Activated naive CD8-positive, alpha-beta T cell (primary cell): ENCODE data around the gene FADS3.

Experiments
- H3K27ac Mint-ChIP-seq: one replicate; pipeline ENCODE4 v1.8.0; 2021; ENCODE audit warnings: mixed read lengths
- H3K27me3 Mint-ChIP-seq: one replicate; pipeline ENCODE4 v1.8.0; 2021; ENCODE audit warnings: mixed read lengths
- H3K36me3 Mint-ChIP-seq: one replicate; pipeline ENCODE4 v1.8.0; 2021; ENCODE audit warnings: mixed read lengths
- H3K4me1 Mint-ChIP-seq: one replicate; pipeline ENCODE4 v1.8.0; 2021; ENCODE audit warnings: low read depth, mixed read lengths
- H3K4me3 Mint-ChIP-seq: one replicate; pipeline ENCODE4 v1.8.0; 2021; ENCODE audit warnings: mild to moderate bottlenecking, mixed read lengths
- H3K9me3 Mint-ChIP-seq: one replicate; pipeline ENCODE4 v1.8.0; 2021; ENCODE audit warnings: low read depth, mixed read lengths

The FADS3 gene, protein sequence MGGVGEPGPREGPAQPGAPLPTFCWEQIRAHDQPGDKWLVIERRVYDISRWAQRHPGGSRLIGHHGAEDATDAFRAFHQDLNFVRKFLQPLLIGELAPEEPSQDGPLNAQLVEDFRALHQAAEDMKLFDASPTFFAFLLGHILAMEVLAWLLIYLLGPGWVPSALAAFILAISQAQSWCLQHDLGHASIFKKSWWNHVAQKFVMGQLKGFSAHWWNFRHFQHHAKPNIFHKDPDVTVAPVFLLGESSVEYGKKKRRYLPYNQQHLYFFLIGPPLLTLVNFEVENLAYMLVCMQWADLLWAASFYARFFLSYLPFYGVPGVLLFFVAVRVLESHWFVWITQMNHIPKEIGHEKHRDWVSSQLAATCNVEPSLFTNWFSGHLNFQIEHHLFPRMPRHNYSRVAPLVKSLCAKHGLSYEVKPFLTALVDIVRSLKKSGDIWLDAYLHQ

DNA sequence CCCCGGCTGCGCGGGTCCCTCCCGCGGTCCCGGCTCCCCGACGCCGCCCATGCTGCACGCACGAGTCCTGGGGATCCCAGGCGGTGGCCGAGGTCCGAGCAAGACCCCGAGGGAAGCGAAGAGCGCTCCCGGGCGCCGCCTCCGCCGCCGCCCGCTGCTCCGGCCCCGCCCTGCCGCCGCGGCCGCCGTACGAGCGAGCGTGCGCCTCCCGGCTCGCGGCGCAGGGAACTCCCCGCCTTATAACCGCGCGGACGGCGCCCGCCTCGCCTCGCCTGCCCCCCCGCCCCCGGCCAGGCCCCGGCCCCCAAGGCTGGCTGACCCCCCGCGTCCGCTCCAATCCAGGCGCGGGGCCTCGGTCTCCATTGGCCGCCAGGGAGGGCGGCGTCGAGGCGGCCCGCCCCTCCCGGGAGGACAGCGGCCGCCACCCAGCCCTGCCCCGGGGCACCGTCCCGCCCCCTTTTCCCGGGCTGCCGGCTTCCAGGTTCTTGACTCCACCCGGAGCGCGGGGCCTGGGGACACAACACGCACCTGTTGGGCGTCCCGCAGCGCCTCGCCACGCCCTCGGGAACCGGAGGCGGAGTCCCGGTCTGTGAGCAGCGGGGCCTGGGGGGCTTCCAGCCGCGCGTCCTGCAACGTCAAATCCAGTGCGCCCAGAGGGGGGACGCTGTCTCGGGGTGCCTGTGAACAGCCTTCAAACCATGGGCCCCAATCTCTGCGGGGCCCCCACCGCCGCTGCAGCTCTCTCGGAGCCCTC, at the start of gene FADS3:
TSS of gene FADS3 (minus strand) at position 215 of the 754 bp plus-strand sequence. CDS start at position 51, 164 bp downstream.
- no peak within 1 kb of the TSS for H3K27ac Mint-ChIP-seq

DNA sequence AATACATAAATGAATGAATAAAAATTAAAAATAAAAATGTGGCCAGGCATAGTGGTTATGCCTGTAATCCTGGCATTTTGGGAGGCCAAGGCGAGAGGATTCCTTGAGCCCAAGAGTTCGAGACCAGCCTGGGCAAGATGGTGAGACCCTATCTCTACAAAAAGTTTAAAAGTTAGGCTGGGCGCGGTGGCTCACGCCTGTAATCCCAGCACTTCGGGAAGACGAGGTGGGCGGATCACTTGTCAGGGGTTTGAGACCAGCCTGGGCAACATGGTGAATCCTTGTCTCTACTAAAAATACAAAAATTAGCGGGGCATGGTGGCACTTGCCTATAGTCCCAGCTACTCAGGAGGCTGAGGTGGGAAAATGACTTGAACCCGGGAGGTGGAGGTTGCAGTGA, 49.1 kb upstream of the FADS3 start:
- Mint-ChIP-seq H3K9me3 (peaks cover 16% of the 10 kb centered on the region), H3K27ac (no peak overlapping the region), H3K4me1 (no peaks in the 10 kb centered on the region), H3K36me3 (peaks cover 9% of the 10 kb centered on the region), H3K27me3 (peaks cover 10% of the 10 kb centered on the region), H3K4me3 (no peak overlapping the region)

More for the DNA sequence above, at the start of gene FADS3:
- Mint-ChIP-seq H3K4me3 (peak within 1 kb of the TSS; percentile 79), H3K9me3 (no peaks in the 10 kb centered on the region), H3K27me3 (no peaks in the 10 kb centered on the region), H3K36me3 (no peaks in the 10 kb centered on the region), H3K4me1 (peaks cover 6% of the 10 kb centered on the region)

DNA sequence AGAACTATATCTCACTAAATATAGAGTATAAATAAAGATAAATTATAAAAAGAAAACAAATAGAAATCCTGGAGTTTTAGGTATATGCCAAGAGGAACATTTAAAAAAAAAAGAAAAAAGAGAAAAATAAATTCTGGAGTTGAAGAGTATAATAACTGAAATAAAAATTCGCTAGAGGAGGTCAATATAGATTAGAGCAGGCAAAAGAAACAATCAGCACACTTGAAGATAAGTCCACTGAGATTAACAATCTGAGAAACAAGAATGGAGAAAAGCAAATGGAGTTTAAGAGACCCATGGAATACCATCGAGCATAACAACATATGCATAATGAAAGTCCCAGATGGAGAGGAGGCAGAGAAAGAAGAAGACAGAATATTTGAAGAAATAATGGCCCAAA, 44.5 kb upstream of the FADS3 start:
- no peak overlapping the region for H3K27ac Mint-ChIP-seq
- H3K4me1 Mint-ChIP-seq, result no peaks in the 10 kb centered on the region
- no peak overlapping the region for H3K4me3 Mint-ChIP-seq
- peaks cover 13% of the 10 kb centered on the region for H3K36me3 Mint-ChIP-seq
- peaks cover 28% of the 10 kb centered on the region for H3K27me3 Mint-ChIP-seq
- H3K9me3 Mint-ChIP-seq, result peaks cover 16% of the 10 kb centered on the region

DNA sequence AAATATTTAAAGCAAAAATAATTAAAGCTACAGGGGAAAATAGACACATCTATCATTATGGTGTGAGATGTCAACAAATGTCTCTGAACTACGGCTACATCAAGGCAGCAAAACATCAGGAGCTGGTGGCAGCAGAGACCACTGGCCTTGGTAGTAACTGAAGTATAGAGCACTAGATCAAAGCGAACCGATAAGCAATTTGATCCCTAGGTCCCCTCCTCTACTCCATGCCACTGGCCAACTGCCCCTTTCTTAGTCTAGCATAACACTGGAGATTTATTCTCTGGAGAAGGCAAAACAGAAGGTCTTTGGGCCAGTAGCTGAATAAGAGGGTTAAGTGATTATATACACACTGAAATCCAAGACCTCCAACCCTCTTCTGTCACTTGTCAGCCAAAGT, 39.6 kb upstream of the FADS3 start:
- Mint-ChIP-seq H3K27ac (no peak overlapping the region), H3K4me1 (no peaks in the 10 kb centered on the region), H3K9me3 (peaks cover 2% of the 10 kb centered on the region), H3K27me3 (peaks cover 20% of the 10 kb centered on the region), H3K4me3 (no peak overlapping the region), H3K36me3 (peaks cover 4% of the 10 kb centered on the region)

DNA sequence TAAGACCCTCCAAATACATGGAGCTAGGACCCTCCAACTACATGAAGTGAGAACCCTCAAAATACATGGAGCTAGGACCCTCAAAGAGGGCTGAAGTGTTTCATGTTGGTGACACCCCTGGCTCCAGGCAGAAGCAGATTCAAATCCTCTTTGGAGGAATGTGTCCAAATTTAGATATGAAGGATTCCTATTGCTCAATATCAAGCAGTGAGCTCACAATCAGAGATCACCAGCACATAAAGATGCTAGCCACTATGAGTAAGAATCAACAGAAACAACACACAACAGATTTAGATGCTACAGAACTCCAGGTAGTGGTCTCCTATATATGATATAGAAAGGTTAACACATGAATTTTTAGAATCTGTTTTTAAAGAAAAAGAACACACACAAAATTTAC, 37.3 kb upstream of the FADS3 start:
- Mint-ChIP-seq H3K4me3 (no peak overlapping the region), H3K4me1 (no peaks in the 10 kb centered on the region), H3K36me3 (peaks cover 3% of the 10 kb centered on the region), H3K9me3 (no peaks in the 10 kb centered on the region), H3K27me3 (peaks cover 11% of the 10 kb centered on the region), H3K27ac (no peak overlapping the region)

DNA sequence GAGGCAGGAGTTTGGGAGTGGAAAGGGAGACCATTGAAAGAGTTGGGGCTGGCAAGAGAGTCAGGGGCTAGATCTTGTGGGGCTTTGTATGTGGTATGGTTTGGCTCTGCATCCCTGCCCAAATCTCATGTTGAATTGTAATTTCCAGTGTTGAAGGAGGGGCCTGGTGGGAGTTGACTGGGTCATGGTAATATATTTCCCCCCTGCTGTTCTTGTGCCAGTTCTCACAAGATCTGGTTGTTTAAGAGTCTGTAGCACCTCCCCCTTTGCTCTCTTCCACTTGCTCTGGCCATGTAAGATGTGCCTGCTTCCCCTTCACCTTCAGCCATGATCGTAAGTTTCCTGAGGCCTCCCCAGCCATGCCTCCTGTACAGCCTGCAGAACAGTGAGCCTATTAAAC, 36.2 kb upstream of the FADS3 start:
- Mint-ChIP-seq H3K4me1 (no peaks in the 10 kb centered on the region), H3K9me3 (no peaks in the 10 kb centered on the region), H3K36me3 (no peaks in the 10 kb centered on the region), H3K27ac (no peak overlapping the region), H3K27me3 (peaks cover 9% of the 10 kb centered on the region), H3K4me3 (no peak overlapping the region)

DNA sequence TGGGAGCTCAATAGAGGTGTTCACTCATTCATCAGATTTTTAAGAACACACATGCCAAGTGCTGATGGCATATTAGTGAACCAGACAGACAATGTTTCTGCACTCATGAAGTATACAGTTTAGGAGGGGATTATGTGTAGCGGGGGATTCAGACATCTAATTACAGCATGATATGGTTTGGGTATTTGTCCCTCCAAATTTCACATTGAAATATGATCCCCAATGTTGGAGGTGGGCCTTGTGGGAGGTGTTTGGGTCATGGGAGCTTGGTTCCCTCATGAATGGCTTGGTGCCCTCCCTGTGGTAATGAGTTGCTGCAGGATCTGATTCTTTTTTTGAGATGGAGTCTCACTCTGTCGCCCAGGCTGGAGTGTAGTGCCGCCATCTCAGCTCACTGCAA, 34.9 kb upstream of the FADS3 start:
- Mint-ChIP-seq H3K27me3 (peaks cover 8% of the 10 kb centered on the region), H3K9me3 (no peaks in the 10 kb centered on the region), H3K27ac (no peak overlapping the region), H3K36me3 (no peaks in the 10 kb centered on the region), H3K4me3 (no peak overlapping the region), H3K4me1 (no peaks in the 10 kb centered on the region)

DNA sequence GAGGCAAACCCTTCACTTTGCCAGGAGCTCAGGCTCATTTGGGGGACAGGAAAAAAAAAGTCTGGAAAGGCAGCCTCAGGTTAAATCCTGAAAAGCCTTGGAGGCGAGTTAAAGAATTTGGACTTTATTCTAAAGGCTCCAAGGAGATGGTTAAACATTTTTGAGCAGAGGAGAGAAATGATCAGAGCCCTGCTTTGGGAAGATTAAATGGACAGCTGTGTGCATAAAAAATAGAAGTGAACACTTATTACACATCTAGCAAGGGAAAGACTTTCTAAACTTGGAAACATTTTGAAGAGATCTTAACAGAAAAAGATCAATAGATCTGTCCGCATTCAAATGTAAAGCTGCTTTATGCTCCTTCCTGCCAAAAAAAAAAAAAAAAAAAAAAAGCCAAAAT, 34.4 kb upstream of the FADS3 start:
- H3K36me3 Mint-ChIP-seq, result no peaks in the 10 kb centered on the region
- H3K4me3 Mint-ChIP-seq, result no peak overlapping the region
- no peaks in the 10 kb centered on the region for H3K9me3 Mint-ChIP-seq
- peaks cover 9% of the 10 kb centered on the region for H3K27me3 Mint-ChIP-seq
- H3K27ac Mint-ChIP-seq, result no peak overlapping the region
- H3K4me1 Mint-ChIP-seq, result no peaks in the 10 kb centered on the region

DNA sequence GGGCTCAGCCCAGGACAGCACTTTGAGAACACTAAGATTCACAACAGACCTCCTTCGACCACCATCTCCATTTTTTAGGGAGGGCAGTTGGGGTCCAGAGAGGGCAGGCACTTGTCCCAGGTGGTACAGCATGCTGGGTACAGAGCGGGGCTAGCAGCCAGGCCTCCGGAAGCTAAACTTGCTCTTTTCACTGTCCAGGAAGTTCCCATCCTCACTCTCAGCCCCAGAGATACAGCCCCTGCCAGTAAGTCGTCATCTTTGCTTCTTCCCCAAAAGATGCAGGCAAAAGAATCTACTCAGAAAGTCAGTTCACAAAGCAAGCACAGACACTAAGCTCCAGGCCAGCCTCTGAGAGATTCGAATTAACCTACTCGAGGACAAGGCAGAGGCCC, 32.7 kb upstream of the FADS3 start:
- Mint-ChIP-seq H3K27ac (no peak overlapping the region), H3K4me3 (no peak overlapping the region), H3K27me3 (peaks cover 15% of the 10 kb centered on the region), H3K9me3 (no peaks in the 10 kb centered on the region), H3K36me3 (no peaks in the 10 kb centered on the region), H3K4me1 (no peaks in the 10 kb centered on the region)

DNA sequence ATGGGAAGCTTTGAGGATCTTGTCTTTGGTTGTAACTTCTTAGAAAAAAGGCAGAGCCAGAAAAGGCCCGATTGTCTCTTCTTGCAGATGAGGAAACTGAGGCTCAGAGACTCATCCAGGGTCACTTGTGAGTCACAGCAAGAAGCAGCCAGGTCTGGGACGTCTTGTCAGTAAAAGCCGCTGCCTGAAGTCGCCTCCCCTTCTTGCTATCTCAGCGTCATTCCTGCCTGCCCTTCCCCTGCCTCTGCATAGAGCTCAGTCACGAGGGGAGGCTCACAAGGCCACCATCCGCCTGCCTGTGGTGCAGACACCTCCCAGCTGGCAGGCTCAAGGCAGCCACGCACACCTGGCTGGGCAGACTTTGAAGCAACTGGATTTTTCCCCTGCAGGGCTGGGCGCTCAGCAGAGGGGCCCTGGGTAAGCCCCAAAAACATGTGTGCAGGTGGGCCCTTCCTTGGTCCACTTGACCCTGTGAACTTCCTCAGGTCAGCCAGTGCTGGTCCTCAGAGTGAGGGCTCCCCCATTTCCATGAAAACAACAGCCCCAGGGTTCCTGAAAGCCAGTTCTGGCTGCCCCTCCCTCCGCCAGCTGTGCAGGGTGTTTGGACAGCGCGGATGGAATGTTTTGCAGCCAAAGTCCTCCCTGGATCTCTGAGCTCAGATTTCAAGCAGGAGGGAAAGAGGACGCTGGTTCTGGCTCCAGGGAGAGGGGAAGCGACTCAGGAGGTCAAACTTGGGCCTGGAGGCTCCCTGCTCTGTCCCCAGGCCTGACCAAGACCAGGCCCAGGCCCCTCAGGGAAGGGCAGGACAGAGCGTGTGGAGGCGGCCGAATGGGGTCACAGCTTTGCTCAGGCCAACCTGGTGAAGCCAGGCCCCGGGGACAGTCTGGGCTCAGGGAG, 32.1 kb upstream of the FADS3 start:
- no peaks in the 10 kb centered on the region for H3K36me3 Mint-ChIP-seq
- H3K4me1 Mint-ChIP-seq, result peaks cover under 1% of the 10 kb centered on the region
- H3K9me3 Mint-ChIP-seq, result no peaks in the 10 kb centered on the region
- no peak overlapping the region for H3K27ac Mint-ChIP-seq
- peaks cover 21% of the 10 kb centered on the region for H3K27me3 Mint-ChIP-seq
- H3K4me3 Mint-ChIP-seq, result no peak overlapping the region

DNA sequence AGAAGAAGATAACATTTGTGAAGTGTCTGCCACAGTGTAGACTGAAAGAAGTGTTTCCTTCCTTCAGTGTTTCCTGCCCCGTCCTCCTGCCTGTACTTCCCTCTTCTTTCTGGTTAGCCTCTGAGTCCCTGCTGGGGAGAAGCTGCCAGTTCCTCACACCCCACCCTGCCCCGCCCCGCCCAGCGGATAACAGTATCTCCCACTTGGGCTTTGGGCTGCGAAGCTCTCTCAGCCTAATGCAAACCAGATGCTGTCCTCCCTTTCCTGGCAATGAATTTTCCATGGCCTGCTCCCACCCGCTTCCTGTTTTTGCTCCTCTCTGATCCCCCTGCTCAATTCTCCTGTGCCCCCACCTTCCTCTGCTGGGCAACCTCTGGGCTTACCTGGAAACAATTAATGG, 31.2 kb upstream of the FADS3 start:
- Mint-ChIP-seq H3K4me1 (peaks cover 8% of the 10 kb centered on the region), H3K27ac (no peak overlapping the region), H3K36me3 (no peaks in the 10 kb centered on the region), H3K27me3 (peaks cover 30% of the 10 kb centered on the region), H3K4me3 (no peak overlapping the region), H3K9me3 (no peaks in the 10 kb centered on the region)

DNA sequence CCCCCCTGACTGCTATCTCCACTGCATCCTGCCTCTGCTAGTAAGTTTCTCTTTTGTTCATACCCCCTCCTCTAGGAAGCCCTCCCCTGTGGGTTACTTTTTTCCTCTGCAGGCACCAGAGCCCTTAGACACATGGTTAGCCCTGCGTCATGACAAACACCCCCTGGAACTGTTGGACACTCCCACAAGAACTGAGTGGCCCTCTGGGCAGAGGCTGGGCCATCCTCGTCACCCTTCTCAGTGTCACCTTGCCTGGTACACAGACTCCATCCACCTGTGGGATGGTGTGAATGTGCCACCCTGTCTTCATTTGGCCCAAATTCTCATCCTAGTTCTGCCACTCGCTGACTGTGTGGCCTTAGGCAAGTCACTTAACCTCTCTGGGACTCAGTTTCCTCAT, 30.1 kb upstream of the FADS3 start:
- Mint-ChIP-seq H3K27me3 (peaks cover 32% of the 10 kb centered on the region), H3K4me3 (no peak overlapping the region), H3K36me3 (no peaks in the 10 kb centered on the region), H3K27ac (no peak overlapping the region), H3K9me3 (no peaks in the 10 kb centered on the region), H3K4me1 (peaks cover 8% of the 10 kb centered on the region)

DNA sequence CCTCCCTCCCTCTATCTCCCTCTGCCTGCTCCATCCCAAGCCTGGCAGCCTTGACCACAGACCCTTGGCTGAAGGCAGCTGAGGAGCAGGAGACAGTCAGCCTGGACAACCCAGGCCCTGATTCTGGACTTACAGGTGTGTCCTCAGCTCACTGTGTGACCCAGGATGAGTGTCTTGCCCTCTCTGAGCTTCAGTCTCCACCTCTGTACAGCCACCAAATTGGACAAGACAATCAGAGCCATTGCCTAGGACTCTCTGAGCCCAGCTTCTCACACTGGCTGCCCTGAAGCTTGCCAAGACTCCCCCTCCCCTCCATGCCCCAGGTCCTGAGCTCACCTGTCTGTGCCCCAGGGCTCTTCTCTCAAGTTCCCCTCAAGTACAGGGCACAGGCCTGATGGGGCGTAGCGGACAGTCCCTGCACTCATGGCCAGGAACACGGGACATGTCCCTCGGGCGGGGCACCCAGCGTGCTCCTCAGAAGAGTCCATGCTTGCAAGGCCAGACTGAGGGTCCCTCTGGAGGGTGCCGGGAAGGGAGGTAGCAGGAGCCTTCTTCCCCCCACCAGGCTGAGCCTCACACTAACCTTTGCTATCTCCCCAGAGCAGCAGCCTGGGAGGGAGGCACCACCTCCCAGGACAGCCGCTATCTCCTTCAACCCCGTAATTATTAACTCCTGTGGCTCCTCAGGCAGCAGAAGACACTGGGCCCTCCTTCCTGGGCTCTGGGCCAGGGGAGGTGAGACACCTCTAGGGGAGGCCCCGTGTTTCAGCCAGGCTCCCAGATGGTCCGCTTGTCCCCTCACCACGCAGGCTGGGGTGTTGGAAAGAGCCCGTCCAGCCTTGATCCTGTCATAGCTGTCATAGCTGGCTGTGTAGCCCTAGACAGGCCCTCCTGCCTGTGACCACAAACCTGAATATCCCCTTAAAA, 28.6 kb upstream of the FADS3 start:
- Mint-ChIP-seq H3K4me1 (peaks cover 8% of the 10 kb centered on the region), H3K4me3 (no peak overlapping the region), H3K27ac (no peak overlapping the region), H3K36me3 (no peaks in the 10 kb centered on the region), H3K27me3 (peaks cover 37% of the 10 kb centered on the region), H3K9me3 (no peaks in the 10 kb centered on the region)
